ENCODE measurements around the gene SLC6A8. TPM values are rescaled to one million over a fixed set of nuclear protein-coding genes. Genes with fewer than 3 reads are reported as not detected.
"Not testable (repeated sequence)": the region's sequence is repeated elsewhere in the genome, so short reads cannot be mapped to it uniquely, and the experiment has no call there.

The SLC6A8 gene
- total RNA-seq, 2 experiments from 2014 or later: 0.42 to 0.71 TPM

DNA sequence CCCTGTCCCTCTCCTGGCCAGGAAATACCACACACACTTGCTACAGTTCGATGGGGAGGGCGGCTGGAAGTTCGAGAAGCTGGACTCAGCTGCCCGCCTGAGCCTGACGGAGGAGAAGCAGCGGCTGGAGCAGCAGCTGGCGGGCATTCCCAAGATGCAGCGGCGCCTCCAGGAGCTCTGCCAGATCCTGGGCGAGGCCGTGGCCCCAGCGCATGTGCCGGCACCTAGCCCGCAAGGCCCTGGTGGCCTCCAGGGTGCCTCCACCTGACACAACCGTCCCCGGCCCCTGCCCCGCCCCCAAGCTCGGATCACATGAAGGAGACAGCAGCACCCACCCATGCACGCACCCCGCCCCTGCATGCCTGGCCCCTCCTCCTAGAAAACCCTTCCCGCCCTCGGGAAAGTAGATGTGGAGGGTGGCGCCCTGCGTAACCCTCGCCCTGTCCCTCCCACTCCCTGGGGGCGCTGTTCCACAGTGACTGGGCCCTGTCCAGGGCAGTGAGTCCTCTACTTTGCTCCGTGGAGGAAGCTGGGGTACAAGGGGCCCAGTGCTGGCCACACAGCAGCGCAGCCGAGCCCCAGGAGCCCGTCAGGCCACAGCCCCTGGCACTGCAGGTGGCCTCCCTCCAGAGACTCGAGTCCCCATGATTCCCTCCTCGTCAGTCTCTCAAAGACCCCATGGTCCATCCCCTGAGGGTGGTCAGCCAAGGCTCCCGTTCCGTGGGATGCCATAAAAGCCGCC is 55.9 kb downstream of the SLC6A8 start:
- H3K4me3 Mint-ChIP-seq; H3K36me3 ChIP-seq (ENCODE audit: insufficient read depth, low read length); intact Hi-C loops (cut with DNase I, micrococcal nuclease); H3K9me3 Mint-ChIP-seq; CTCF ChIA-PET; H3K27me3 Mint-ChIP-seq; POLR2A ChIA-PET; DNase-seq; H3K27ac ChIP-seq (ENCODE audit: low read depth in 1 of 2, low read length in 2 of 2); ATAC-seq (ENCODE audit: poor library complexity); H3K36me3 Mint-ChIP-seq (ENCODE audit: low read depth); H3K27ac Mint-ChIP-seq; H3K9me3 ChIP-seq (ENCODE audit: control insufficient read depth in 1 of 2, insufficient read depth in 1 of 2, low read length in 2 of 2); H3K27me3 ChIP-seq (ENCODE audit: control insufficient read depth in 1 of 2, insufficient read depth in 2 of 2, low read length in 2 of 2); H3K4me3 ChIP-seq (ENCODE audit: low read length): not testable (repeated sequence)
- peaks cover 26% of the 10 kb centered on the region for H3K4me1 ChIP-seq (ENCODE audit: insufficient read depth, low read length)
- H3K4me1 Mint-ChIP-seq (ENCODE audit: low read depth): peaks cover 14% of the 10 kb centered on the region

DNA sequence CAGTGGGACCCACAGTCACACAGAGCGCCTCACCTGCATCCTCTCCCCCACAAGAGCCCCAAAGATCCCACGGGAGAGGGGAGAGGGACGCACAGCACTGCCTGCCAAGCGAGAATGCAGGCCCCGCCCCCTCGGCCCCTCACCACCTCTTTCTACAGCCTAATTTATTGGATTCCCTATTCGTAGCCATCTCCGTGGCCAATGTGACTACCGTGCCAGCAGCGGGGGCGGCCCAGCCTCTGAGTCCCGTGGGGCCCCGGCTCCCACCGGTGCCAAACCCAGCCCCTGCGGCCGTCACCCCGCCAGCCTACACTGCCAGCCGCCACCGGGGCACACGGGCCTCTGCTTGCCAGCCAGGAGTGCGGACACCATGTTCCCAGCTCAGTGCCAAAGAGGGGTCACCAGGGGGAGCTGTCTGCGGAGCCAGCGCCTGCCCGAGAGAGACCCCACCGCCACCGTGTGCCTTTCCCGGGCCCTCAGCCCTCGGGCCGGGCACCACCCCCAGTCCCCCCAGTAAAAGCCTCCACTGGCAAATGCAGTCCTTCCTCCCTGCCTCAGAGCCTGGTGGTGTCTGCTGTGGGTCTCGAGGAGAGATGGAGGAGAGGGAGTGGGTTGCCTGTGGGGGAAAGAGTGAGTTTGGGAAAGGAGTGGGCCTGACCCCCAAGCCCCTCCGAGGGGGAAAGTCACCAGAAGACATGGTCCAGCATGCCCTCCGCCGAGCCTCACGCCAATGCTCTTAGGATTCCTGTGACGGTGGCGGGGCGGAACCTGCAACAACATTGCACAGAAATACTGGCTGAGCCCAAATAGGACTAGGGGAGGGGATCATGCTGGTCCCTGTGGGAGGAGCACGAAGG is 56.7 kb downstream of the SLC6A8 start:
- POLR2A ChIA-PET: no interaction called here
- no peak overlapping the region for H3K27ac Mint-ChIP-seq
- H3K36me3 ChIP-seq (ENCODE audit: insufficient read depth, low read length): no peaks in the 10 kb centered on the region
- no peaks in the 10 kb centered on the region for H3K9me3 Mint-ChIP-seq
- CTCF ChIA-PET: no interaction called here
- peak in 3 of 14 experiments; percentile 24 to 40 (median 37) for DNase-seq
- H3K4me3 Mint-ChIP-seq: no peak overlapping the region
- no peak overlapping the region for H3K4me3 ChIP-seq (ENCODE audit: low read length)
- H3K27me3 ChIP-seq (ENCODE audit: control insufficient read depth in 1 of 2, insufficient read depth in 2 of 2, low read length in 2 of 2): no peaks in the 10 kb centered on the region
- intact Hi-C loops (cut with DNase I, micrococcal nuclease): no loop called here
- H3K9me3 ChIP-seq (ENCODE audit: control insufficient read depth in 1 of 2, insufficient read depth in 1 of 2, low read length in 2 of 2): no peaks in the 10 kb centered on the region
- ATAC-seq (ENCODE audit: poor library complexity): no peak
- no peaks in the 10 kb centered on the region for H3K27me3 Mint-ChIP-seq
- TF ChIP-seq, protein P1, sequence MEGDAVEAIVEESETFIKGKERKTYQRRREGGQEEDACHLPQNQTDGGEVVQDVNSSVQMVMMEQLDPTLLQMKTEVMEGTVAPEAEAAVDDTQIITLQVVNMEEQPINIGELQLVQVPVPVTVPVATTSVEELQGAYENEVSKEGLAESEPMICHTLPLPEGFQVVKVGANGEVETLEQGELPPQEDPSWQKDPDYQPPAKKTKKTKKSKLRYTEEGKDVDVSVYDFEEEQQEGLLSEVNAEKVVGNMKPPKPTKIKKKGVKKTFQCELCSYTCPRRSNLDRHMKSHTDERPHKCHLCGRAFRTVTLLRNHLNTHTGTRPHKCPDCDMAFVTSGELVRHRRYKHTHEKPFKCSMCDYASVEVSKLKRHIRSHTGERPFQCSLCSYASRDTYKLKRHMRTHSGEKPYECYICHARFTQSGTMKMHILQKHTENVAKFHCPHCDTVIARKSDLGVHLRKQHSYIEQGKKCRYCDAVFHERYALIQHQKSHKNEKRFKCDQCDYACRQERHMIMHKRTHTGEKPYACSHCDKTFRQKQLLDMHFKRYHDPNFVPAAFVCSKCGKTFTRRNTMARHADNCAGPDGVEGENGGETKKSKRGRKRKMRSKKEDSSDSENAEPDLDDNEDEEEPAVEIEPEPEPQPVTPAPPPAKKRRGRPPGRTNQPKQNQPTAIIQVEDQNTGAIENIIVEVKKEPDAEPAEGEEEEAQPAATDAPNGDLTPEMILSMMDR (IDR thresholded peaks at IDR 0.05): no peak
- H3K36me3 Mint-ChIP-seq (ENCODE audit: low read depth): no peaks in the 10 kb centered on the region
- H3K4me1 ChIP-seq (ENCODE audit: insufficient read depth, low read length): peaks cover 22% of the 10 kb centered on the region
- H3K27ac ChIP-seq (ENCODE audit: low read depth in 1 of 2, low read length in 2 of 2): no peak overlapping the region
- peaks cover 14% of the 10 kb centered on the region for H3K4me1 Mint-ChIP-seq (ENCODE audit: low read depth)

DNA sequence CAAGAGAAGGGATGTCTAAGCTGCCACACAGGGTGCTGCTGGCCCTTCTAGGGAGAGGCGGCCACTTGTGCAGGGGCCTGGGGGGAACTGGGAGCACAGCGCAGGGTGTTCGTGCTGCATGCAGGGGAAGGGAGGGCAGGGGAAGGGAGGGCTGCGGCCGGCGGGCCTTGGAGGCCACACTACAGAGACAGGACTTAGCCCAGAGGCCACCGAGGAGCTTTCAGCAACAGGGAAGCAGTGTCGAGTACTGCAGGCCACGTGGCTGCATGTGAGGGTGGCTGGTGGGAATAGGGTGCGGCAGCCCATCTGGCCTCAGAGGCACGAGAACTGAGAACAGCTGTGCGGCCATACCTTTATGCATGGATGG is 57.3 kb downstream of the SLC6A8 start:
- H3K27ac ChIP-seq (ENCODE audit: low read depth in 1 of 2, low read length in 2 of 2); H3K27me3 ChIP-seq (ENCODE audit: control insufficient read depth in 1 of 2, insufficient read depth in 2 of 2, low read length in 2 of 2); H3K4me3 Mint-ChIP-seq; CTCF ChIA-PET; POLR2A ChIA-PET; H3K36me3 ChIP-seq (ENCODE audit: insufficient read depth, low read length); H3K27ac Mint-ChIP-seq; ATAC-seq (ENCODE audit: poor library complexity); intact Hi-C loops (cut with DNase I, micrococcal nuclease); H3K9me3 ChIP-seq (ENCODE audit: control insufficient read depth in 1 of 2, insufficient read depth in 1 of 2, low read length in 2 of 2); H3K4me3 ChIP-seq (ENCODE audit: low read length); H3K27me3 Mint-ChIP-seq; H3K9me3 Mint-ChIP-seq; H3K36me3 Mint-ChIP-seq (ENCODE audit: low read depth); DNase-seq: not testable (repeated sequence)
- H3K4me1 ChIP-seq (ENCODE audit: insufficient read depth, low read length): peaks cover 16% of the 10 kb centered on the region
- peaks cover 10% of the 10 kb centered on the region for H3K4me1 Mint-ChIP-seq (ENCODE audit: low read depth)

Other genes starting within 250 kb of the SLC6A8 start
- gene TREX2, start 241.9 kb upstream of the SLC6A8 start, total RNA-seq: 1 to 10 TPM; 1.1 to 1.4 TPM
- 10 to 100 TPM; 24.4 to 25.6 TPM for gene HAUS7, start 217.3 kb upstream of the SLC6A8 start, total RNA-seq
- not detected for gene BGN, start 192.9 kb upstream of the SLC6A8 start, total RNA-seq
- gene ATP2B3, start 170.3 kb upstream of the SLC6A8 start, total RNA-seq: not detected
- gene CCNQ, start 88.8 kb upstream of the SLC6A8 start, total RNA-seq: 10 to 100 TPM; 13.9 to 14.1 TPM
- not detected for gene DUSP9, start 40.7 kb upstream of the SLC6A8 start, total RNA-seq
- 1 to 10 TPM in 1 of 2 experiments, under 1 TPM in 1; 0.70 to 1.0 TPM for gene PNCK, start 14.1 kb upstream of the SLC6A8 start, total RNA-seq
- 10 to 100 TPM; 42.1 to 43.1 TPM for gene BCAP31, start 36.5 kb downstream of the SLC6A8 start, total RNA-seq
- gene ABCD1, start 36.9 kb downstream of the SLC6A8 start, total RNA-seq: 1 to 10 TPM; 8.6 to 9.2 TPM
- not detected for gene PLXNB3, start 76.3 kb downstream of the SLC6A8 start, total RNA-seq
- gene SRPK3, start 93.1 kb downstream of the SLC6A8 start, total RNA-seq: not detected
- 10 to 100 TPM; 46.8 to 47.3 TPM for gene IDH3G, start 106.4 kb downstream of the SLC6A8 start, total RNA-seq
- 100 to 1,000 TPM; 171 to 173 TPM for gene SSR4, start 106.7 kb downstream of the SLC6A8 start, total RNA-seq
- 10 to 100 TPM; 24.8 to 26.8 TPM for gene PDZD4, start 142.6 kb downstream of the SLC6A8 start, total RNA-seq
- gene L1CAM, start 198.2 kb downstream of the SLC6A8 start, total RNA-seq: 1 to 10 TPM in 1 of 2 experiments, under 1 TPM in 1; 0.89 to 1.2 TPM
- not detected for gene AVPR2, start 216.7 kb downstream of the SLC6A8 start, total RNA-seq
- 100 to 1,000 TPM; 456 to 463 TPM for gene ARHGAP4, start 238.3 kb downstream of the SLC6A8 start, total RNA-seq
- gene NAA10, start 247.1 kb downstream of the SLC6A8 start, total RNA-seq: 10 to 100 TPM; 41.5 to 42.0 TPM